H1 (cell line): ENCODE results near the gene TRIM27.
A peak's percentile ranks its signal among the peaks of the same experiment; 100 is the strongest.

ENCODE experiments used
- EP300 ChIP-seq, 2 experiments: IDR thresholded peaks; 1 replicate in 1 of 2; 2 replicates in 1 of 2; pipeline ENCODE4 v1.6.1; 2011 to 2012; ENCODE audit warnings: low read depth in 2 of 2, low read length in 2 of 2, mild to moderate bottlenecking in 2 of 2, borderline replicate concordance in 1 of 2, inconsistent platforms in 1 of 2, moderate library complexity in 1 of 2
- KDM1A ChIP-seq: fragments of 200-600, 300-600 bp; sonication (generic); IDR thresholded peaks from 2 replicates; pipeline ENCODE4 v1.7.1; 2016; ENCODE audit warnings: mild to moderate bottlenecking, low read length, borderline replicate concordance
- POLR2A ChIP-seq, 2 experiments: IDR thresholded peaks; 1 replicate in 1 of 2; 2 replicates in 1 of 2; pipeline ENCODE4 v1.6.1; 2011; ENCODE audit warnings: low read depth in 2 of 2, low read length in 2 of 2, mild to moderate bottlenecking in 2 of 2; ENCODE audit errors: control extremely low read depth in 1 of 2
- POLR2AphosphoS5 ChIP-seq: IDR thresholded peaks from 2 replicates; pipeline ENCODE4 v1.6.1; 2011; ENCODE audit warnings: low read depth, low read length

DNA sequence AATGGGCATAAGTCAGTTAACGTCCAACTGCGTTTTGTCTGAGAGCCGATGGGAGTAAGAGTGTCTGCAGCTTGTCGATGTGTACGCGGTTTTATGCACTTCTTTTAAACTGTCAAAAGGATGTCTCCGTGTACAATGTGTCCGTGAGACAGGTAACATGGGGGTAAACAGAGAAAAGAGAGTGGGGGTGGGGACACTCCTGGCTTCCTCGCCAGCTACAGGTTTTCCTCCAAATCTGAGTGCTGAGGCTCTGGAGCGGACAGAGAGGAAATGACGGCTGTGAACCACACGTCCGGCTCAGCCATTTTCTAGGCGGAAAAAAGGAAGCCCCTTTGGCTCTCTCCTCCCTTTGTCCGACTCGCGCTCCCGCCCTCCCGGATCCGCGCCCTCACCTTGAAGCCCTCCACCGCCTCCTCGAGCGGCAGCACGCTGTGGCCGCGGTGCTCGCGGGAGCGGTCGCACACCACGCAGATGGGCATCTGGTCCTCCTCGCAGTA is 916 bp downstream of the TRIM27 start:
- TF ChIP-seq EP300 (IDR thresholded peaks at IDR 0.05; ENCODE audit: borderline replicate concordance in 1 of 2, low read depth in 2 of 2, low read length in 2 of 2) (no peak), KDM1A (no peak), POLR2A (IDR thresholded peaks at IDR 0.05; ENCODE audit: control extremely low read depth in 1 of 2, low read depth in 2 of 2, low read length in 2 of 2) (no peak), POLR2AphosphoS5 (peak; percentile 45; the same call in 1 of the 2 replicates)
